IMR-90 (cell line): Measurements from ENCODE around the gene ICAM1. TPM values are rescaled to one million over a fixed set of nuclear protein-coding genes. Genes with fewer than 3 reads are reported as not detected.

Experiments
- ATAC-seq: fragments of 200-7000 bp; cut with Tn5 transposase; 2 replicates; pipeline ENCODE4 v1.9.1; 2020; ENCODE audit warnings: low read depth, mild to moderate bottlenecking, moderate library complexity
- BruUV-seq: library from RNA; stranded (reverse); fragments of 400-500 nt; replicated peaks from 2 replicates; lab custom pipeline; 2021; lab: Mats Ljungman, UMichigan
- CTCF ChIA-PET: fragments of 300-600 bp; formaldehyde crosslinking; extraction: SDS; loops from one replicate; lab custom pipeline; 2021; ENCODE audit warnings: antibody characterized with exemption; lab: Yijun Ruan, JAX
- POLR2A ChIA-PET: fragments of 300-600 bp; sonication (Branson Sonifier 250); formaldehyde crosslinking; loops from one replicate; lab custom pipeline; 2022; ENCODE audit warnings: antibody characterized with exemption; ENCODE audit not compliant: unreplicated experiment; lab: Charles Lee
- DNase-seq: peaks from one replicate; pipeline ENCODE4 v3.0.0; 2013
- H2AFZ ChIP-seq: replicated peaks from 2 replicates; pipeline ENCODE3; 2013; ENCODE audit warnings: low read length, mild to moderate bottlenecking; ENCODE audit not compliant: poor library complexity
- H2AK5ac ChIP-seq: 2 replicates; pipeline ENCODE4 v1.6.1; 2013; ENCODE audit warnings: low read depth, low read length, inconsistent platforms
- H2AK9ac ChIP-seq: replicated peaks from 2 replicates; pipeline ENCODE3; 2013; ENCODE audit warnings: mild to moderate bottlenecking, low read depth, low read length, moderate library complexity; ENCODE audit not compliant: poor library complexity
- H2BK120ac ChIP-seq: 2 replicates; pipeline ENCODE4 v1.6.1; 2013; ENCODE audit warnings: low read depth, low read length, inconsistent platforms
- H2BK15ac ChIP-seq: 3 replicates; pipeline ENCODE4 v1.6.1; 2013; ENCODE audit warnings: low read depth, low read length, inconsistent platforms
- H2BK20ac ChIP-seq: 2 replicates; pipeline ENCODE4 v1.6.1; 2013; ENCODE audit warnings: low read depth, mild to moderate bottlenecking, inconsistent platforms, low read length, moderate library complexity
- H2BK5ac ChIP-seq: 2 replicates; pipeline ENCODE4 v1.6.1; 2013; ENCODE audit warnings: mild to moderate bottlenecking, low read depth, low read length, inconsistent platforms; ENCODE audit not compliant: poor library complexity, severe bottlenecking
- H3K14ac ChIP-seq: replicated peaks from 2 replicates; pipeline ENCODE4 v1.6.1; 2013; ENCODE audit warnings: low read depth, low read length, inconsistent platforms
- H3K18ac ChIP-seq: 2 replicates; pipeline ENCODE4 v1.6.1; 2013; ENCODE audit warnings: low read depth, low read length, control low read depth
- H3K23ac ChIP-seq: 2 replicates; pipeline ENCODE4 v1.6.1; 2013; ENCODE audit warnings: low read depth, low read length, inconsistent platforms
- H3K27ac ChIP-seq: 2 replicates; pipeline ENCODE4 v1.5.1; 2013; ENCODE audit warnings: mild to moderate bottlenecking, control low read depth, low read length; ENCODE audit not compliant: insufficient read depth
- H3K27me3 ChIP-seq: 2 replicates; pipeline ENCODE4 v1.6.1; 2013; ENCODE audit warnings: low read length; ENCODE audit not compliant: control insufficient read depth, insufficient read depth
- H3K36me3 ChIP-seq: 2 replicates; pipeline ENCODE4 v1.6.1; 2013; ENCODE audit warnings: low read length, mixed read lengths; ENCODE audit not compliant: control insufficient read depth, insufficient read depth
- H3K4ac ChIP-seq: 2 replicates; pipeline ENCODE4 v1.6.1; 2013; ENCODE audit warnings: low read depth, low read length, inconsistent platforms
- H3K4me1 ChIP-seq: 2 replicates; pipeline ENCODE4 v1.6.1; 2013; ENCODE audit warnings: low read length, mixed read lengths; ENCODE audit not compliant: control insufficient read depth, insufficient read depth
- H3K4me2 ChIP-seq: 2 replicates; pipeline ENCODE4 v1.6.1; 2013; ENCODE audit warnings: low read depth, mild to moderate bottlenecking, control low read depth, low read length, moderate library complexity
- H3K4me3 ChIP-seq: 2 replicates; pipeline ENCODE4 v1.5.1; 2013; ENCODE audit warnings: low read depth, mild to moderate bottlenecking, control low read depth, low read length, moderate library complexity; ENCODE audit not compliant: insufficient read depth
- H3K56ac ChIP-seq: 2 replicates; pipeline ENCODE4 v1.6.1; 2013; ENCODE audit warnings: low read length, inconsistent platforms; ENCODE audit not compliant: insufficient read depth; ENCODE audit errors: extremely low read depth
- H3K79me1 ChIP-seq, 2 experiments: 2 replicates each; pipeline ENCODE4 v1.6.1; 2013; ENCODE audit warnings: low read length in 2 of 2, inconsistent platforms in 1 of 2, low read depth in 1 of 2
- H3K9ac ChIP-seq: 2 replicates; pipeline ENCODE4 v1.6.1; 2013; ENCODE audit warnings: low read depth, low read length, control low read depth
- H3K9me1 ChIP-seq: 2 replicates; pipeline ENCODE4 v1.6.1; 2013; ENCODE audit warnings: low read length, inconsistent platforms; ENCODE audit not compliant: insufficient read depth
- H3K9me3 ChIP-seq: 2 replicates; pipeline ENCODE4 v1.6.1; 2013; ENCODE audit warnings: low read length; ENCODE audit not compliant: control insufficient read depth, insufficient read depth
- H4K20me1 ChIP-seq: 2 replicates; pipeline ENCODE4 v1.6.1; 2013; ENCODE audit warnings: low read length, inconsistent platforms; ENCODE audit not compliant: insufficient read depth
- H4K5ac ChIP-seq: 2 replicates; pipeline ENCODE4 v1.6.1; 2013; ENCODE audit warnings: mild to moderate bottlenecking, low read depth, low read length, control low read depth
- H4K8ac ChIP-seq, 2 experiments: 2 replicates each; pipeline ENCODE4 v1.6.1; 2013; ENCODE audit warnings: low read depth in 2 of 2, low read length in 2 of 2, control low read depth in 1 of 2, inconsistent platforms in 1 of 2
- H4K91ac ChIP-seq: 2 replicates; pipeline ENCODE4 v1.6.1; 2013; ENCODE audit warnings: low read depth, low read length, inconsistent platforms; ENCODE audit not compliant: insufficient read depth
- CEBPB ChIP-seq: IDR thresholded peaks from 2 replicates; pipeline ENCODE4 v1.6.1; 2012; ENCODE audit warnings: low read depth, low read length, improper control_type of control experiment
- CHD1 ChIP-seq: IDR thresholded peaks from 2 replicates; pipeline ENCODE4 v1.6.1; 2012; ENCODE audit warnings: low read depth, low read length, improper control_type of control experiment
- FOS ChIP-seq: fragments of 150-350 bp; IDR thresholded peaks from 2 replicates; pipeline ENCODE4 v1.6.1; 2016; ENCODE audit warnings: low read depth, low read length
- MAZ ChIP-seq: IDR thresholded peaks from 2 replicates; pipeline ENCODE4 v1.6.1; 2012; ENCODE audit warnings: low read depth, mild to moderate bottlenecking, low read length, improper control_type of control experiment, moderate library complexity, borderline replicate concordance
- MXI1 ChIP-seq: IDR thresholded peaks from 2 replicates; pipeline ENCODE4 v1.6.1; 2012; ENCODE audit warnings: low read depth, mild to moderate bottlenecking, low read length, moderate library complexity, borderline replicate concordance
- NFE2L2 ChIP-seq: fragments of 150-350 bp; IDR thresholded peaks from 2 replicates; pipeline ENCODE4 v1.6.1; 2016; ENCODE audit warnings: low read depth, mild to moderate bottlenecking, low read length
- POLR2A ChIP-seq: IDR thresholded peaks from 2 replicates; pipeline ENCODE4 v1.6.1; 2012; ENCODE audit warnings: mild to moderate bottlenecking, low read depth, low read length
- RAD21 ChIP-seq: IDR thresholded peaks from 2 replicates; pipeline ENCODE4 v1.6.1; 2012; ENCODE audit warnings: low read length, improper control_type of control experiment
- RCOR1 ChIP-seq: IDR thresholded peaks from 2 replicates; pipeline ENCODE4 v1.6.1; 2012; ENCODE audit warnings: mild to moderate bottlenecking, low read length, improper control_type of control experiment; ENCODE audit not compliant: insufficient replicate concordance
- RFX5 ChIP-seq: IDR thresholded peaks from 2 replicates; pipeline ENCODE4 v1.8.0; 2012; ENCODE audit warnings: low read depth, mild to moderate bottlenecking, low read length, moderate library complexity
- WGBS, 2 experiments: methylation state at CpG; one replicate each; pipeline versions ENCODE4 v1.1.5 to v1.1.7; 2013; ENCODE audit warnings: missing lambda C conversion rate in 2 of 2; ENCODE audit not compliant: insufficient read length in 1 of 2; ENCODE audit errors: extremely low coverage in 2 of 2; 5-methylcytosine and 5-hydroxymethylcytosine counted together
- dilution Hi-C: fragments of 300-500 bp; cut with HindIII; formaldehyde crosslinking; loops from one replicate; pipeline ENCODE4 v1.14.3; 2018; ENCODE audit warnings: low sequenced_read_pairs; ENCODE audit not compliant: unreplicated experiment
- in situ Hi-C: fragments of 300-500 bp; cut with MboI; formaldehyde crosslinking; loops from 3 replicates; pipeline ENCODE4 v1.14.3; 2019; ENCODE audit warnings: low sequenced_read_pairs, inconsistent platforms, mixed read lengths
- intact Hi-C: fragments of 100-400 bp; cut with micrococcal nuclease; formaldehyde crosslinking; loops from 2 replicates; pipeline ENCODE4 v1.10.0; 2022
- polyA plus RNA-seq, 3 experiments: library from polyadenylated mRNA; depleted of rRNA; stranded (reverse); fragments of >200 nt; gene quantifications; 2 replicates each; pipeline ENCODE4 v1.2.3, GENCODE V29; 2012; ENCODE audit warnings: low replicate concordance in 1 of 3
- total RNA-seq: library from RNA; depleted of rRNA; stranded (reverse); fragments of >200 nt; gene quantifications from 2 replicates; pipeline ENCODE4 v1.2.3, GENCODE V29; 2012
- TF ChIP-seq, protein P1 (sequence below): fragments of 150-350 bp; IDR thresholded peaks from 2 replicates; pipeline ENCODE4 v1.6.1; 2016; ENCODE audit warnings: low read depth, mild to moderate bottlenecking, low read length, moderate library complexity, borderline replicate concordance
- TF ChIP-seq, protein P2 (sequence below): fragments of 150-350 bp; IDR thresholded peaks from 2 replicates; pipeline ENCODE4 v1.6.1; 2017; ENCODE audit warnings: mild to moderate bottlenecking, antibody characterized with exemption, low read length, low read depth
- TF ChIP-seq, protein P3 (sequence below): conservative IDR thresholded peaks from 2 replicates; pipeline ENCODE4 v1.5.1; 2012; ENCODE audit warnings: mild to moderate bottlenecking, low read depth, low read length, improper control_type of control experiment

ICAM1 gene
- total and polyA plus RNA-seq, 2 of the 4 experiments (the other 2 are of a cell fraction): 10.6 to 19.1 TPM

DNA sequence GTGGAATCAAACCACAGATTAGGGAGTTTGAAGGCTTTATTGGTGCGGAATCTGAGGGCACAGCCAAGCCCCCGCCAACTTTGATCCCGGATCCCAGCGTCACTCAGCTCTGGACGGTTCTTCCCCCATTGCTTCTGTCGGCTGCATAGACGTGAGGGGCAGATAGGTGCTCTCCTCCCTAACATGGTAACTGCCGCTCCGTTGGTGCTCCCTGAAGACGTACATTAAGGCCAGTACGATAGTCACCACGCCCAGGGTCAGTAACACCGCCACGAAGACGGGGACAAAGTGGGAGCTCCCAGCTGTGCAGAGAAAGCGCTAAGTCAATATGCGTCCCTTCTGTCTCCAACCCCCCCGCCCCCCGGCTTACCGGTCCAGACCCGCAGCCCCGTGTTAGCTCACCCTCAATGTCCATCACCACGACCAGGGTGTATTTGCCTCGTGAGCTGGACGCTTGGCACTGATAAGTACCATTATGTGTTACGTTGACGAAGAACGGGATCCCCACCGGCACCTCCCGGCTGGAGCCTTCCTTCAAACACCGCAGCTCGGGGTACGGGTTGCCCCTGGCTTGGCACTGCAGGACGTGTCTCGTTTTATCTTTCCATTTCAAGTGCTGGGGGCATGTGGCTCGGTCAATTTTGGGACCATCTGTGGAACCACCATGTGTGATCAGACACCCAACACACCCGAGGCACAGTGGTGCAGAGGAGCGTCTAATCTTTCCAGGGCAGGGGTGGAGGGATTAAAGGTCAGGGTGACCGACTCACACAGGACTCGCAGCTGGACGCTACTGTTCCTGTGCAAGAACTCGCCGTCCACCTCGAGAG, 63.1 kb downstream of the ICAM1 start:
- peak; percentile 0; the same call in 1 of the 2 replicates for ATAC-seq

More for the DNA sequence above, 63.1 kb downstream of the ICAM1 start:
- BruUV-seq: no TSS peak
- no peak for TF ChIP-seq CHD1
- no peak for TF ChIP-seq NFE2L2
- TF ChIP-seq RCOR1: no peak
- TF ChIP-seq RAD21: no peak
- TF ChIP-seq FOS: no peak
- TF ChIP-seq, protein P1, sequence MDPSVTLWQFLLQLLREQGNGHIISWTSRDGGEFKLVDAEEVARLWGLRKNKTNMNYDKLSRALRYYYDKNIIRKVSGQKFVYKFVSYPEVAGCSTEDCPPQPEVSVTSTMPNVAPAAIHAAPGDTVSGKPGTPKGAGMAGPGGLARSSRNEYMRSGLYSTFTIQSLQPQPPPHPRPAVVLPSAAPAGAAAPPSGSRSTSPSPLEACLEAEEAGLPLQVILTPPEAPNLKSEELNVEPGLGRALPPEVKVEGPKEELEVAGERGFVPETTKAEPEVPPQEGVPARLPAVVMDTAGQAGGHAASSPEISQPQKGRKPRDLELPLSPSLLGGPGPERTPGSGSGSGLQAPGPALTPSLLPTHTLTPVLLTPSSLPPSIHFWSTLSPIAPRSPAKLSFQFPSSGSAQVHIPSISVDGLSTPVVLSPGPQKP: no peak
- TF ChIP-seq RFX5: no peak
- TF ChIP-seq, protein P2, sequence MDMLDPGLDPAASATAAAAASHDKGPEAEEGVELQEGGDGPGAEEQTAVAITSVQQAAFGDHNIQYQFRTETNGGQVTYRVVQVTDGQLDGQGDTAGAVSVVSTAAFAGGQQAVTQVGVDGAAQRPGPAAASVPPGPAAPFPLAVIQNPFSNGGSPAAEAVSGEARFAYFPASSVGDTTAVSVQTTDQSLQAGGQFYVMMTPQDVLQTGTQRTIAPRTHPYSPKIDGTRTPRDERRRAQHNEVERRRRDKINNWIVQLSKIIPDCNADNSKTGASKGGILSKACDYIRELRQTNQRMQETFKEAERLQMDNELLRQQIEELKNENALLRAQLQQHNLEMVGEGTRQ: no peak
- no peak for TF ChIP-seq MAZ
- no peak for TF ChIP-seq POLR2A
- no peak for TF ChIP-seq CEBPB
- no peak for TF ChIP-seq MXI1
- TF ChIP-seq, protein P3, sequence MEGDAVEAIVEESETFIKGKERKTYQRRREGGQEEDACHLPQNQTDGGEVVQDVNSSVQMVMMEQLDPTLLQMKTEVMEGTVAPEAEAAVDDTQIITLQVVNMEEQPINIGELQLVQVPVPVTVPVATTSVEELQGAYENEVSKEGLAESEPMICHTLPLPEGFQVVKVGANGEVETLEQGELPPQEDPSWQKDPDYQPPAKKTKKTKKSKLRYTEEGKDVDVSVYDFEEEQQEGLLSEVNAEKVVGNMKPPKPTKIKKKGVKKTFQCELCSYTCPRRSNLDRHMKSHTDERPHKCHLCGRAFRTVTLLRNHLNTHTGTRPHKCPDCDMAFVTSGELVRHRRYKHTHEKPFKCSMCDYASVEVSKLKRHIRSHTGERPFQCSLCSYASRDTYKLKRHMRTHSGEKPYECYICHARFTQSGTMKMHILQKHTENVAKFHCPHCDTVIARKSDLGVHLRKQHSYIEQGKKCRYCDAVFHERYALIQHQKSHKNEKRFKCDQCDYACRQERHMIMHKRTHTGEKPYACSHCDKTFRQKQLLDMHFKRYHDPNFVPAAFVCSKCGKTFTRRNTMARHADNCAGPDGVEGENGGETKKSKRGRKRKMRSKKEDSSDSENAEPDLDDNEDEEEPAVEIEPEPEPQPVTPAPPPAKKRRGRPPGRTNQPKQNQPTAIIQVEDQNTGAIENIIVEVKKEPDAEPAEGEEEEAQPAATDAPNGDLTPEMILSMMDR: no peak
- Histone ChIP-seq H2BK20ac (no peak overlapping the region), H2BK15ac (no peak overlapping the region), H2BK120ac (no peak overlapping the region), H3K56ac (0 out of 2 replicates have a peak overlapping the region, but pooled peaks have one; percentile 19), H4K8ac (peak overlapping the region; percentile 86 to 87), H3K36me3 (peaks cover 14% of the 10 kb centered on the region), H3K4me2 (peak overlapping the region; percentile 93), H3K9me1 (no peaks in the 10 kb centered on the region; the same call in 1 of the 2 replicates), H3K27ac (peak overlapping the region; percentile 70), H3K9me3 (no peaks in the 10 kb centered on the region), H3K79me1 (peaks cover 11 to 37% of the 10 kb centered on the region in 2 experiments), H3K4me3 (peak overlapping the region; percentile 61), H2BK5ac (peak overlapping the region; percentile 55), H4K5ac (peak overlapping the region; percentile 66), H4K20me1 (peaks cover 26% of the 10 kb centered on the region), H4K91ac (peak overlapping the region; percentile 77), H3K27me3 (no peaks in the 10 kb centered on the region), H3K9ac (peak overlapping the region; percentile 69), H3K4ac (peak overlapping the region; percentile 73), H2AFZ (peak overlapping the region; percentile 98), H2AK5ac (peak overlapping the region; percentile 84), H2AK9ac (peak overlapping the region; percentile 98), H3K4me1 (peaks cover 5% of the 10 kb centered on the region; the same call in 1 of the 2 replicates), H3K18ac (no peak overlapping the region), H3K23ac (peak overlapping the region; percentile 77), H3K14ac (peak overlapping the region; percentile 75)
- dilution Hi-C loops (no loop called here), intact Hi-C loops (loop anchor here (1.0 to 2.0 kb wide), 2 partner anchors 19 to 65 kb away; no protein-coding TSS in a partner anchor), in situ Hi-C loops (no loop called here)
- 1% methylated on average over 27 of the region's 44 CpGs; no CpG with 5 or more reads in 1 of the 2 experiments for WGBS, 2 experiments
- no peak for DNase-seq
- CTCF ChIA-PET: interaction anchor here (0.6 kb wide), 1 partner anchor 26 kb away, joined by 5 read pairs; no protein-coding TSS in a partner anchor
- POLR2A ChIA-PET: interaction anchor here (0.6 kb wide), 3 partner anchors 28 to 232 kb away, joined by 3 to 5 read pairs (median 3); no protein-coding TSS in a partner anchor
